Measurements from ENCODE around the gene PTPRN2.

PTPRN2 gene

GRCh38 chr7:157764946-157765537 is 822.6 kb downstream of the PTPRN2 start:
- Histone ChIP-seq H3K27ac (replicated peaks; ENCODE audit: low read length) (no peak overlapping the region), H3K18ac (ENCODE audit: low read length) (no peak overlapping the region), H3K4me2 (ENCODE audit: insufficient read depth, low read length, poor library complexity, severe bottlenecking) (no peak overlapping the region), H4K8ac (ENCODE audit: low read depth, low read length) (no peak overlapping the region), H3K27me3 (ENCODE audit: control insufficient read depth in 3 of 3, insufficient read depth in 3 of 3, low read depth in 1 of 3, low read length in 3 of 3) (no peaks in the 10 kb centered on the region), H3K36me3 (replicated peaks in 1 of 2; ENCODE audit: control insufficient read depth in 2 of 2, insufficient read depth in 2 of 2, low read length in 2 of 2) (no peaks in the 10 kb centered on the region), H3K4me3 (ENCODE audit: low read length in 2 of 2) (no peak overlapping the region), H2BK5ac (ENCODE audit: low read length) (no peak overlapping the region), H3K4ac (ENCODE audit: low read length) (no peak overlapping the region), H3K14ac (ENCODE audit: low read length) (no peak overlapping the region), H3K23ac (ENCODE audit: low read depth, low read length, poor library complexity) (no peak overlapping the region), H4K91ac (ENCODE audit: low read depth, low read length, poor library complexity) (no peak overlapping the region), H2BK12ac (ENCODE audit: low read length) (peak overlapping the region; percentile 35), H3K79me1 (ENCODE audit: low read depth, low read length) (no peaks in the 10 kb centered on the region), H2AFZ (ENCODE audit: low read length) (no peak overlapping the region), H3K9ac (ENCODE audit: low read depth, low read length, poor library complexity) (peak overlapping the region; percentile 30), H3K4me1 (ENCODE audit: control insufficient read depth in 2 of 2, insufficient read depth in 1 of 2, low read depth in 1 of 2, low read length in 2 of 2) (peaks cover 10 to 17% of the 10 kb centered on the region in 2 donors), H2BK15ac (ENCODE audit: low read length) (no peak overlapping the region), H2AK5ac (ENCODE audit: low read depth, low read length) (no peak overlapping the region), H2BK120ac (ENCODE audit: low read depth, low read length) (no peak overlapping the region), H3K9me3 (replicated peaks in 1 of 2; ENCODE audit: control insufficient read depth in 2 of 2, insufficient read depth in 1 of 2, low read depth in 1 of 2, low read length in 2 of 2) (peaks cover 0 to 10% of the 10 kb centered on the region in 2 donors)
- no peak for DNase-seq (ENCODE audit: low spot score)
- WGBS, 2 donors (ENCODE audit: extremely low coverage in 2 of 2, insufficient read length in 2 of 2, insufficient replicate concordance in 1 of 2) = 100% methylated on average over 1 of the region's 1 CpG

- no peak overlapping the region for H3K18ac ChIP-seq (ENCODE audit: low read length)
- H4K8ac ChIP-seq (ENCODE audit: low read depth, low read length) = no peak overlapping the region
- H3K36me3 ChIP-seq (replicated peaks in 1 of 2; ENCODE audit: control insufficient read depth in 2 of 2, insufficient read depth in 2 of 2, low read length in 2 of 2) = no peaks in the 10 kb centered on the region
- no peak overlapping the region for H4K91ac ChIP-seq (ENCODE audit: low read depth, low read length, poor library complexity)
- H3K9me3 ChIP-seq (replicated peaks in 1 of 2; ENCODE audit: control insufficient read depth in 2 of 2, insufficient read depth in 1 of 2, low read depth in 1 of 2, low read length in 2 of 2) = peaks cover 0 to 10% of the 10 kb centered on the region in 2 donors
- peak overlapping the region; percentile 33 for H2AK5ac ChIP-seq (ENCODE audit: low read depth, low read length)
- H3K14ac ChIP-seq (ENCODE audit: low read length) = no peak overlapping the region
- H2BK12ac ChIP-seq (ENCODE audit: low read length) = no peak overlapping the region
- no peak overlapping the region for H2BK120ac ChIP-seq (ENCODE audit: low read depth, low read length)
- WGBS, 2 donors (ENCODE audit: extremely low coverage in 2 of 2, insufficient read length in 2 of 2, insufficient replicate concordance in 1 of 2) = no CpG with 5 or more reads among the region's 6 CpGs
- no peaks in the 10 kb centered on the region for H3K79me1 ChIP-seq (ENCODE audit: low read depth, low read length)
- no peak overlapping the region for H3K4ac ChIP-seq (ENCODE audit: low read length)
- no peak for DNase-seq (ENCODE audit: low spot score)
- no peak overlapping the region for H2BK15ac ChIP-seq (ENCODE audit: low read length)
- H3K9ac ChIP-seq (ENCODE audit: low read depth, low read length, poor library complexity) = no peak overlapping the region
- H3K23ac ChIP-seq (ENCODE audit: low read depth, low read length, poor library complexity) = no peak overlapping the region
- no peak overlapping the region for H3K4me2 ChIP-seq (ENCODE audit: insufficient read depth, low read length, poor library complexity, severe bottlenecking)
- H3K27me3 ChIP-seq (ENCODE audit: control insufficient read depth in 3 of 3, insufficient read depth in 3 of 3, low read depth in 1 of 3, low read length in 3 of 3) = no peaks in the 10 kb centered on the region
- no peak overlapping the region for H3K27ac ChIP-seq (replicated peaks; ENCODE audit: low read length)
- no peak overlapping the region for H2BK5ac ChIP-seq (ENCODE audit: low read length)
- H3K4me3 ChIP-seq (ENCODE audit: low read length in 2 of 2) = no peak overlapping the region
- peaks cover 6 to 14% of the 10 kb centered on the region in 2 donors for H3K4me1 ChIP-seq (ENCODE audit: control insufficient read depth in 2 of 2, insufficient read depth in 1 of 2, low read depth in 1 of 2, low read length in 2 of 2)
- no peak overlapping the region for H2AFZ ChIP-seq (ENCODE audit: low read length)
These were observed 823.4 kb downstream of the PTPRN2 start for GRCh38 chr7:157764193-157764592.

GRCh38 chr7:157763279-157764000 is 824.2 kb downstream of the PTPRN2 start:
- DNase-seq (ENCODE audit: low spot score) = no peak

GRCh38 chr7:157762824-157763223 is 824.8 kb downstream of the PTPRN2 start:
- Histone ChIP-seq H2BK5ac (ENCODE audit: low read length) (no peak overlapping the region), H2BK12ac (ENCODE audit: low read length) (peak overlapping the region; percentile 84), H3K23ac (ENCODE audit: low read depth, low read length, poor library complexity) (no peak overlapping the region), H4K91ac (ENCODE audit: low read depth, low read length, poor library complexity) (no peak overlapping the region), H2AFZ (ENCODE audit: low read length) (no peak overlapping the region), H3K9ac (ENCODE audit: low read depth, low read length, poor library complexity) (no peak overlapping the region), H3K27me3 (ENCODE audit: control insufficient read depth in 3 of 3, insufficient read depth in 3 of 3, low read depth in 1 of 3, low read length in 3 of 3) (no peaks in the 10 kb centered on the region), H3K4me3 (ENCODE audit: low read length in 2 of 2) (no peak overlapping the region), H3K36me3 (replicated peaks in 1 of 2; ENCODE audit: control insufficient read depth in 2 of 2, insufficient read depth in 2 of 2, low read length in 2 of 2) (no peaks in the 10 kb centered on the region), H2AK5ac (ENCODE audit: low read depth, low read length) (peak overlapping the region; percentile 33), H3K79me1 (ENCODE audit: low read depth, low read length) (no peaks in the 10 kb centered on the region), H3K4me1 (ENCODE audit: control insufficient read depth in 2 of 2, insufficient read depth in 1 of 2, low read depth in 1 of 2, low read length in 2 of 2) (peaks cover under 1 to 1% of the 10 kb centered on the region in 2 donors), H3K9me3 (replicated peaks in 1 of 2; ENCODE audit: control insufficient read depth in 2 of 2, insufficient read depth in 1 of 2, low read depth in 1 of 2, low read length in 2 of 2) (peaks cover 0 to 10% of the 10 kb centered on the region in 2 donors), H3K4ac (ENCODE audit: low read length) (no peak overlapping the region), H2BK120ac (ENCODE audit: low read depth, low read length) (no peak overlapping the region), H4K8ac (ENCODE audit: low read depth, low read length) (no peak overlapping the region), H2BK15ac (ENCODE audit: low read length) (no peak overlapping the region), H3K18ac (ENCODE audit: low read length) (peak overlapping the region; percentile 87), H3K14ac (ENCODE audit: low read length) (no peak overlapping the region), H3K27ac (replicated peaks; ENCODE audit: low read length) (no peak overlapping the region), H3K4me2 (ENCODE audit: insufficient read depth, low read length, poor library complexity, severe bottlenecking) (no peak overlapping the region)
- no peak for DNase-seq (ENCODE audit: low spot score)
- no CpG with 5 or more reads among the region's 13 CpGs for WGBS, 2 donors (ENCODE audit: extremely low coverage in 2 of 2, insufficient read length in 2 of 2, insufficient replicate concordance in 1 of 2)

More at GRCh38 chr7:157763279-157764000, 824.2 kb downstream of the PTPRN2 start:
- Histone ChIP-seq H3K27ac (replicated peaks; ENCODE audit: low read length) (no peak overlapping the region), H2BK12ac (ENCODE audit: low read length) (no peak overlapping the region), H4K91ac (ENCODE audit: low read depth, low read length, poor library complexity) (no peak overlapping the region), H2AFZ (ENCODE audit: low read length) (no peak overlapping the region), H3K9me3 (replicated peaks in 1 of 2; ENCODE audit: control insufficient read depth in 2 of 2, insufficient read depth in 1 of 2, low read depth in 1 of 2, low read length in 2 of 2) (peaks cover 0 to 10% of the 10 kb centered on the region in 2 donors), H3K27me3 (ENCODE audit: control insufficient read depth in 3 of 3, insufficient read depth in 3 of 3, low read depth in 1 of 3, low read length in 3 of 3) (no peaks in the 10 kb centered on the region), H3K18ac (ENCODE audit: low read length) (peak overlapping the region; percentile 85), H3K23ac (ENCODE audit: low read depth, low read length, poor library complexity) (peak overlapping the region; percentile 81), H3K4me2 (ENCODE audit: insufficient read depth, low read length, poor library complexity, severe bottlenecking) (no peak overlapping the region), H2AK5ac (ENCODE audit: low read depth, low read length) (peak overlapping the region; percentile 33), H3K14ac (ENCODE audit: low read length) (no peak overlapping the region), H2BK15ac (ENCODE audit: low read length) (peak overlapping the region; percentile 18), H2BK5ac (ENCODE audit: low read length) (no peak overlapping the region), H3K79me1 (ENCODE audit: low read depth, low read length) (no peaks in the 10 kb centered on the region), H4K8ac (ENCODE audit: low read depth, low read length) (no peak overlapping the region), H3K9ac (ENCODE audit: low read depth, low read length, poor library complexity) (peak overlapping the region; percentile 55), H2BK120ac (ENCODE audit: low read depth, low read length) (no peak overlapping the region), H3K4me1 (ENCODE audit: control insufficient read depth in 2 of 2, insufficient read depth in 1 of 2, low read depth in 1 of 2, low read length in 2 of 2) (peaks cover 1 to 7% of the 10 kb centered on the region in 2 donors), H3K4me3 (ENCODE audit: low read length in 2 of 2) (no peak overlapping the region), H3K36me3 (replicated peaks in 1 of 2; ENCODE audit: control insufficient read depth in 2 of 2, insufficient read depth in 2 of 2, low read length in 2 of 2) (no peaks in the 10 kb centered on the region), H3K4ac (ENCODE audit: low read length) (no peak overlapping the region)
- WGBS, 2 donors (ENCODE audit: extremely low coverage in 2 of 2, insufficient read length in 2 of 2, insufficient replicate concordance in 1 of 2) = no CpG with 5 or more reads among the region's 14 CpGs
